Caco-2 (cell line): ENCODE measurements around the gene LCE1E. TPM values are rescaled to one million over a fixed set of nuclear protein-coding genes. Genes with fewer than 3 reads are reported as not detected.

Experiments
- BruUV-seq: library from RNA; stranded (reverse); fragments of 400-500 nt; replicated peaks from 2 replicates; lab custom pipeline; 2021; lab: Mats Ljungman, UMichigan
- CTCF ChIA-PET: fragments of 300-600 bp; sonication (Branson Sonifier 250); formaldehyde crosslinking; loops from one replicate; lab custom pipeline; 2022; ENCODE audit warnings: antibody characterized with exemption; lab: Charles Lee
- POLR2A ChIA-PET: fragments of 300-600 bp; sonication (Branson Sonifier 250); formaldehyde crosslinking; loops from one replicate; lab custom pipeline; 2022; ENCODE audit warnings: antibody characterized with exemption; lab: Charles Lee
- DNase-seq, 2 experiments: peaks; one replicate each; pipeline versions ENCODE4 v3.0.0 to v3.0.0-alpha.2; 2020 to 2022
- H3K27me3 ChIP-seq: replicated peaks from 2 replicates; pipeline ENCODE4 v1.6.0; 2011; ENCODE audit warnings: low read length; ENCODE audit not compliant: control insufficient read depth, insufficient read depth
- H3K36me3 ChIP-seq: 2 replicates; pipeline ENCODE4 v1.5.1; 2011; ENCODE audit warnings: low read length; ENCODE audit not compliant: control insufficient read depth, insufficient read depth
- H3K4me1 ChIP-seq: fragments of 250-450 bp; sonication (Bioruptor Pico); 2 replicates; pipeline ENCODE4 v1.5.1; 2020; ENCODE audit warnings: mild to moderate bottlenecking
- H3K4me3 ChIP-seq: 2 replicates; pipeline ENCODE4 v1.5.1; 2011; ENCODE audit warnings: low read depth, mild to moderate bottlenecking, control low read depth, low read length
- H3K9me3 ChIP-seq: fragments of 250-450 bp; sonication (Bioruptor Pico); 2 replicates; pipeline ENCODE4 v1.5.1; 2020; ENCODE audit warnings: mild to moderate bottlenecking, moderate library complexity
- H3K27ac Mint-ChIP-seq: one replicate; pipeline ENCODE4 v1.8.0; 2022; ENCODE audit warnings: mixed read lengths; ENCODE audit not compliant: unreplicated experiment
- H3K27me3 Mint-ChIP-seq: one replicate; pipeline ENCODE4 v1.8.0; 2022; ENCODE audit warnings: mixed read lengths; ENCODE audit not compliant: insufficient read depth, unreplicated experiment
- H3K36me3 Mint-ChIP-seq: one replicate; pipeline ENCODE4 v1.8.0; 2022; ENCODE audit warnings: mild to moderate bottlenecking, mixed read lengths; ENCODE audit not compliant: insufficient read depth, unreplicated experiment
- H3K4me1 Mint-ChIP-seq: one replicate; pipeline ENCODE4 v1.8.0; 2022; ENCODE audit warnings: low read depth, mixed read lengths; ENCODE audit not compliant: unreplicated experiment
- H3K4me3 Mint-ChIP-seq: one replicate; pipeline ENCODE4 v1.8.0; 2022; ENCODE audit warnings: mild to moderate bottlenecking, moderate library complexity, mixed read lengths; ENCODE audit not compliant: unreplicated experiment
- H3K9me3 Mint-ChIP-seq: one replicate; pipeline ENCODE4 v1.8.0; 2022; ENCODE audit warnings: mixed read lengths; ENCODE audit not compliant: unreplicated experiment
- intact Hi-C: fragments of 100-400 bp; cut with micrococcal nuclease; formaldehyde crosslinking; loops from one replicate; pipeline ENCODE4 v1.10.0; 2022; ENCODE audit not compliant: unreplicated experiment
- total RNA-seq: library from RNA; stranded (reverse); gene quantifications from 2 replicates; pipeline ENCODE4 v1.2.3, GENCODE V29; 2022
- TF ChIP-seq, protein P1 (sequence below), 2 experiments: fragments of 200-600 bp in 1 of 2; IDR thresholded peaks; 1 replicate in 1 of 2; 2 replicates in 1 of 2; pipeline versions ENCODE4 v1.5.1 to v1.8.0; 2011 to 2022; ENCODE audit warnings: antibody characterized with exemption in 1 of 2, control low read depth in 1 of 2, inconsistent platforms in 1 of 2, low read depth in 1 of 2, low read length in 1 of 2, mild to moderate bottlenecking in 1 of 2, moderate library complexity in 1 of 2; ENCODE audit not compliant: insufficient read depth in 1 of 2, severe bottlenecking in 1 of 2, unreplicated experiment in 1 of 2

LCE1E gene
- total RNA-seq, 1 experiment from 2014 or later: not detected

DNA sequence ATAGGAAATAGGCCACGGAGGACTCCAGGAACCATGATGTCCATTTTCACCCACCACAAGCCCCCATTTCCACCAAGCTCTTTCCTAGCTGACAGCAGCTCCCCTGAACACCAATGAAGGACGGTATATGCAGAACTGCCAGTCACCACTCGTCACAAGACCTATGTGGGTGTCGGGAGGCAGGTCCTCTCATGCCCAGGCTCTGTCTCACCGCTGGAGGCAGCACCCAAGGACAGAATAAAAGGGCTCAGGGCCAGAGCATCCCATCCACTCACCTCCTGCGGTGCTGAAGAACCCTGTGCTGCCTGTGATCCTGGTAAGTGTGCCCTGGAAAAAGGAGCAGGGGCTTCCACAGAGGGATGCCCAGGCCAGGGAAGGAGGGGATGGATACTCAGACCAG lies 11.2 kb upstream of the LCE1E start, which contains the start of gene LCE1F:
Gene LCE1F (plus strand): TSS at position 266 of the 400 bp plus-strand sequence. CDS start 1,232 bp downstream, outside the sequence.
- intact Hi-C loops: loop anchor here (5.0 kb wide), 1 partner anchor 123 kb away; no protein-coding TSS in a partner anchor
- Mint-ChIP-seq H3K4me3 (no peak within 1 kb of the TSS), H3K36me3 (no peaks in the 10 kb centered on the region), H3K27me3 (peaks cover 13% of the 10 kb centered on the region), H3K9me3 (no peaks in the 10 kb centered on the region), H3K4me1 (no peaks in the 10 kb centered on the region), H3K27ac (no peak within 1 kb of the TSS)
- Histone ChIP-seq H3K27me3 (no peaks in the 10 kb centered on the region), H3K4me1 (no peaks in the 10 kb centered on the region), H3K9me3 (no peaks in the 10 kb centered on the region), H3K36me3 (no peaks in the 10 kb centered on the region), H3K4me3 (no peak within 1 kb of the TSS)
- ChIA-PET POLR2A (no interaction called here), CTCF (no interaction called here)
- no TSS peak for BruUV-seq
- DNase-seq: no peak
- TF ChIP-seq, protein P1, sequence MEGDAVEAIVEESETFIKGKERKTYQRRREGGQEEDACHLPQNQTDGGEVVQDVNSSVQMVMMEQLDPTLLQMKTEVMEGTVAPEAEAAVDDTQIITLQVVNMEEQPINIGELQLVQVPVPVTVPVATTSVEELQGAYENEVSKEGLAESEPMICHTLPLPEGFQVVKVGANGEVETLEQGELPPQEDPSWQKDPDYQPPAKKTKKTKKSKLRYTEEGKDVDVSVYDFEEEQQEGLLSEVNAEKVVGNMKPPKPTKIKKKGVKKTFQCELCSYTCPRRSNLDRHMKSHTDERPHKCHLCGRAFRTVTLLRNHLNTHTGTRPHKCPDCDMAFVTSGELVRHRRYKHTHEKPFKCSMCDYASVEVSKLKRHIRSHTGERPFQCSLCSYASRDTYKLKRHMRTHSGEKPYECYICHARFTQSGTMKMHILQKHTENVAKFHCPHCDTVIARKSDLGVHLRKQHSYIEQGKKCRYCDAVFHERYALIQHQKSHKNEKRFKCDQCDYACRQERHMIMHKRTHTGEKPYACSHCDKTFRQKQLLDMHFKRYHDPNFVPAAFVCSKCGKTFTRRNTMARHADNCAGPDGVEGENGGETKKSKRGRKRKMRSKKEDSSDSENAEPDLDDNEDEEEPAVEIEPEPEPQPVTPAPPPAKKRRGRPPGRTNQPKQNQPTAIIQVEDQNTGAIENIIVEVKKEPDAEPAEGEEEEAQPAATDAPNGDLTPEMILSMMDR (IDR thresholded peaks at IDR 0.05; ENCODE audit: insufficient read depth in 1 of 2, low read depth in 1 of 2, low read length in 1 of 2, severe bottlenecking in 1 of 2, unreplicated experiment in 1 of 2): peak in 1 of 2 experiments; percentile 12

DNA sequence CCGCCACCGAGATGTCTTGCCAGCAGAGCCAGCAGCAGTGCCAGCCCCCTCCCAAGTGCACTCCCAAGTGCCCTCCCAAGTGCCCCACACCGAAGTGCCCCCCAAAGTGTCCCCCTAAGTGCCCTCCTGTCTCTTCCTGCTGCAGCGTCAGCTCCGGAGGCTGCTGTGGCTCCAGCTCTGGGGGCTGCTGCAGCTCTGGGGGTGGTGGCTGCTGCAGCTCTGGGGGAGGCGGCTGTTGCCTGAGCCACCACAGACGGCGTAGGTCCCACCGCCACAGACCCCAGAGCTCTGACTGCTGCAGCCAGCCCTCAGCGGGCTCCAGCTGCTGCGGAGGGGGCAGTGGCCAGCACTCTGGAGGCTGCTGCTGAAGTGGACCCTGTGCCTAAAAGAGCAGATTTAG lies 9.7 kb upstream of the LCE1E start:
- no peaks in the 10 kb centered on the region for H3K36me3 Mint-ChIP-seq
- DNase-seq: no peak

DNA sequence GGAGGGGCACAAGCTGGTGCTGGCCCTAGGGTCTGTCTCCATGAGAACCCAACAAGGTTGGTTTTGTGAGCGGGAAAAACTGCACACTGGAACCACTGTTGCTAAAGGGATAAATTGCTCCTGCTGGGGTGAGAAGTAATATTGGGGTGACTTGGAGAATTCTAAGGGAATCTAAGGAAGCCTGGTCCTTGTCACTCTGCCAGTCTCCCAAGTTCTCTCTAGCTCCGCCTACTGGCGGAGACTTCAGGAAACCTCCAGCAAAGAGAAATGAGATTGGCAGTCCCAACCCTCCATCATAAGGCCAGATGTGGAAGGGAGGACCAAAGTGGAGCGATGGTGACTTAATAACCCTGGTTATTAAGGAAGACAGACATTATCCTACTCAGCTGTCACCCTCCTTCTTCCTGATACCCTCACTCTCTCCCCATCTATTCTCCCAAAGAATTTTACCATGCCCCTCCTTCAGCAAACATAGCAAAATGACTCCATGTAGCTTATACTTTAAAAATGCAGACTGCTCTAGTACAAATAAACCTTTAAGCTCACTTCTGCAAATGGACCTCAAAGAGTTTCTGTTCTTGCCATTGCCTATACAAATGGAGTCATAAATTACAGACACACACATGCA lies 8.4 kb upstream of the LCE1E start:
- Mint-ChIP-seq H3K27me3 (peaks cover 11% of the 10 kb centered on the region), H3K27ac (no peak overlapping the region), H3K36me3 (no peaks in the 10 kb centered on the region), H3K9me3 (no peaks in the 10 kb centered on the region), H3K4me1 (no peaks in the 10 kb centered on the region), H3K4me3 (no peak overlapping the region)
- BruUV-seq: no TSS peak
- peak in 1 of 2 experiments; percentile 44 for DNase-seq
- Histone ChIP-seq H3K36me3 (no peaks in the 10 kb centered on the region), H3K4me3 (no peak overlapping the region), H3K4me1 (no peaks in the 10 kb centered on the region), H3K27me3 (no peaks in the 10 kb centered on the region), H3K9me3 (no peaks in the 10 kb centered on the region)
- TF ChIP-seq, protein P1 (IDR thresholded peaks at IDR 0.05; ENCODE audit: insufficient read depth in 1 of 2, low read depth in 1 of 2, low read length in 1 of 2, severe bottlenecking in 1 of 2, unreplicated experiment in 1 of 2): peak; percentile 19 to 45
- CTCF ChIA-PET: interaction anchor here (0.6 kb wide), 2 partner anchors 10 to 129 kb away, joined by 4 read pairs; no protein-coding TSS in a partner anchor
- POLR2A ChIA-PET: no interaction called here
- intact Hi-C loops: loop anchor here (5.0 kb wide), 1 partner anchor 125 kb away; no protein-coding TSS in a partner anchor

More for the DNA sequence above, 9.7 kb upstream of the LCE1E start:
- Mint-ChIP-seq H3K27me3 (peaks cover 11% of the 10 kb centered on the region), H3K4me3 (no peak overlapping the region), H3K4me1 (no peaks in the 10 kb centered on the region), H3K27ac (no peak overlapping the region), H3K9me3 (no peaks in the 10 kb centered on the region)
- H3K27me3 ChIP-seq: no peaks in the 10 kb centered on the region
- TF ChIP-seq, protein P1 (IDR thresholded peaks at IDR 0.05; ENCODE audit: insufficient read depth in 1 of 2, low read depth in 1 of 2, low read length in 1 of 2, severe bottlenecking in 1 of 2, unreplicated experiment in 1 of 2): no peak
- no peaks in the 10 kb centered on the region for H3K4me1 ChIP-seq
- CTCF ChIA-PET: no interaction called here
- POLR2A ChIA-PET: no interaction called here
- H3K9me3 ChIP-seq: no peaks in the 10 kb centered on the region
- no TSS peak for BruUV-seq
- intact Hi-C loops: loop anchor here (5.0 kb wide), 1 partner anchor 124 kb away; no protein-coding TSS in a partner anchor
- H3K4me3 ChIP-seq: no peak overlapping the region
- H3K36me3 ChIP-seq: no peaks in the 10 kb centered on the region
